Measurements from ENCODE around the gene FGF8. TPM values are rescaled to one million over a fixed set of nuclear protein-coding genes. Genes with fewer than 3 reads are reported as not detected.

Gene FGF8
- total and polyA plus RNA-seq, 9 of the 15 experiments (the other 6 are each of a cell fraction or from before 2014, with no cell fraction given), result 0.13 to 0.82 (median 0.37) TPM; not detected in 5

DNA sequence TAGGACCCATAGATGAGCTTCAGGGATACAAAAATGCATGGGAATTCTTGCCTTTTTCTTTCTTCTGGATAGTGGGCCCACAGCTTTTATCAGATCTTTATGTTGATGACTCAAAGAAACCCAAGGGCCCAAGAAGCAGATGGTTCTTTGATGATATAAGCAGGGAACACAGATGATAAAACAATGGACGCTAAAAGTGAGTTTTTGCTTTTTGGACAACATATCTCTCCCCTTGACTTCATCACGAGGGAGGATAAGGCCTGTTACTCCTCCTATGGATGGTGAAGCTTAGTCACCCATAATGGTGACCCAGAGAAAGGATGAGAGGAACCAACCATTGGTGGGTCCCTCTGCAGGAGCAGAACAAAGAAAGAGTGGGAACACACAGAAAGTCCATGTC lies 48.8 kb upstream of the FGF8 start (continued):
- TF ChIP-seq, protein P1, sequence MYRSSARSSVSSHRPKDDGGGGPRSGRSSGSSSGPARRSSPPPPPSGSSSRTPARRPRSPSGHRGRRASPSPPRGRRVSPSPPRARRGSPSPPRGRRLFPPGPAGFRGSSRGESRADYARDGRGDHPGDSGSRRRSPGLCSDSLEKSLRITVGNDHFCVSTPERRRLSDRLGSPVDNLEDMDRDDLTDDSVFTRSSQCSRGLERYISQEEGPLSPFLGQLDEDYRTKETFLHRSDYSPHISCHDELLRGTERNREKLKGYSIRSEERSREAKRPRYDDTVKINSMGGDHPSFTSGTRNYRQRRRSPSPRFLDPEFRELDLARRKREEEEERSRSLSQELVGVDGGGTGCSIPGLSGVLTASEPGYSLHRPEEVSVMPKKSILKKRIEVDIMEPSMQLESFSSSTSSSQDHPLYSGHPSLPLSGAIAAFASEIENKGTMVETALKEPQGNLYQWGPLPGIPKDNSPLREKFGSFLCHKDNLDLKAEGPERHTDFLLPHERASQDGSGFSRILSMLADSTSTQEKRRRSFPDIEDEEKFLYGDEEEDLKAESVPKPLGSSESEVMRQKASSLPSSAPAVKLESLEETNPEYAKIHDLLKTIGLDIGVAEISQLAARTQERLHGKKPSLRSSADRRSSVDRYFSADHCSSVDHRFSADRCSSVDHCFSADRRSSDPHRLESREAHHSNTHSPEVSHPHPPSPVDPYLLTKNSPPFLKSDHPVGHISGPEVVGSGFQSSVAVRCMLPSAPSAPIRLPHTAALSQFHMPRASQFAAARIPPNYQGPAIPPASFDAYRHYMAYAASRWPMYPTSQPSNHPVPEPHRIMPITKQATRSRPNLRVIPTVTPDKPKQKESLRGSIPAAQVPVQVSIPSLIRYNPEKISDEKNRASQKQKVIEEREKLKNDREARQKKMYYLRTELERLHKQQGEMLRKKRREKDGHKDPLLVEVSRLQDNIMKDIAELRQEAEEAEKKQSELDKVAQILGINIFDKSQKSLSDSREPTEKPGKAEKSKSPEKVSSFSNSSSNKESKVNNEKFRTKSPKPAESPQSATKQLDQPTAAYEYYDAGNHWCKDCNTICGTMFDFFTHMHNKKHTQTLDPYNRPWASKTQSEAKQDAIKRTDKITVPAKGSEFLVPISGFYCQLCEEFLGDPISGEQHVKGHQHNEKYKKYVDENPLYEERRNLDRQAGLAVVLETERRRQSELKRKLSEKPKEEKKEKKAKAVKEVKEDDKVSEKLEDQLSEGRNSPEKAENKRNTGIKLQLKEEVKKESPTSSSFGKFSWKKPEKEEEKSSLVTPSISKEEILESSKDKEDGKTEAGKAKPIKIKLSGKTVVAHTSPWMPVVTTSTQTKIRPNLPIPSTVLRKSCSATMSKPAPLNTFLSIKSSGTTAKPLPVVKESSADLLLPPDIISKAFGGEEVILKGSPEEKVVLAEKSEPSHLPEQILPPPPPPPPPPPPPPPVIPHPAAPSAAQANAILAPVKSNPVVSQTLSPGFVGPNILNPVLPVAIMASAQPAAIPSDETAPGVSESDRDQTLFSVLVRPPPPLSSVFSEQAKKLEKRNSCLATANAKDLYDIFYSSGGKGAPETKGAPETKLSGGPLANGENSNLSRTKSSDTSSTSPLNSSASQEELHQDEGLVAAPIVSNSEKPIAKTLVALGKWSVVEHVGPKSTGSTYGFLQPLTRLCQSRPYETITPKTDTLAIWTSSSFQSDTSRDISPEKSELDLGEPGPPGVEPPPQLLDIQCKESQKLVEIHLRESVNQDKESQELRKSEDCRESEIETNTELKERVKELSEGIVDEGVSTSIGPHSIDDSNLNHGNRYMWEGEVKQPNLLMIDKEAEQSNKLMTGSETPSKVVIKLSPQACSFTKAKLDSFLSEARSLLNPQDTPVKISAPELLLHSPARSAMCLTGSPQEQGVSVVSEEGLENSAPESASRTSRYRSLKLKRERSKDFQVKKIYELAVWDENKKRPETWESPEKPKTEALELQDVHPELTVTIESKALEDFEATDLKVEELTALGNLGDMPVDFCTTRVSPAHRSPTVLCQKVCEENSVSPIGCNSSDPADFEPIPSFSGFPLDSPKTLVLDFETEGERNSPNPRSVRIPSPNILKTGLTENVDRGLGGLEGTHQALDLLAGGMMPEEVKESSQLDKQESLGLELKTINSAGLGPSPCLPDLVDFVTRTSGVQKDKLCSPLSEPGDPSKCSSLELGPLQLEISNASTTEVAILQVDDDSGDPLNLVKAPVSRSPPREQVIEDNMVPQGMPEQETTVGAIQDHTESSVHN (IDR thresholded peaks at IDR 0.05; ENCODE audit: borderline replicate concordance in 1 of 2, low read depth in 1 of 2), result no peak
- peak in 1 of 2 experiments; percentile 48; a peak in 1 of 4 replicates for TF ChIP-seq TBL1XR1 (IDR thresholded peaks at IDR 0.05; ENCODE audit: low read length in 2 of 2)
- no peak for TF ChIP-seq HCFC1 (IDR thresholded peaks at IDR 0.05; ENCODE audit: low read depth, low read length)
- TF ChIP-seq, protein P2, sequence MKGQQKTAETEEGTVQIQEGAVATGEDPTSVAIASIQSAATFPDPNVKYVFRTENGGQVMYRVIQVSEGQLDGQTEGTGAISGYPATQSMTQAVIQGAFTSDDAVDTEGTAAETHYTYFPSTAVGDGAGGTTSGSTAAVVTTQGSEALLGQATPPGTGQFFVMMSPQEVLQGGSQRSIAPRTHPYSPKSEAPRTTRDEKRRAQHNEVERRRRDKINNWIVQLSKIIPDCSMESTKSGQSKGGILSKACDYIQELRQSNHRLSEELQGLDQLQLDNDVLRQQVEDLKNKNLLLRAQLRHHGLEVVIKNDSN (CRISPR knock-in tag; IDR thresholded peaks at IDR 0.05), result no peak
- TF ChIP-seq BRF1 (IDR thresholded peaks at IDR 0.05; ENCODE audit: borderline replicate concordance, extremely low read depth, insufficient read length), result no peak
- TF ChIP-seq NCOA6 (IDR thresholded peaks at IDR 0.05), result no peak
- TF ChIP-seq ZBED1 (IDR thresholded peaks at IDR 0.05), result no peak
- TF ChIP-seq, protein P3, sequence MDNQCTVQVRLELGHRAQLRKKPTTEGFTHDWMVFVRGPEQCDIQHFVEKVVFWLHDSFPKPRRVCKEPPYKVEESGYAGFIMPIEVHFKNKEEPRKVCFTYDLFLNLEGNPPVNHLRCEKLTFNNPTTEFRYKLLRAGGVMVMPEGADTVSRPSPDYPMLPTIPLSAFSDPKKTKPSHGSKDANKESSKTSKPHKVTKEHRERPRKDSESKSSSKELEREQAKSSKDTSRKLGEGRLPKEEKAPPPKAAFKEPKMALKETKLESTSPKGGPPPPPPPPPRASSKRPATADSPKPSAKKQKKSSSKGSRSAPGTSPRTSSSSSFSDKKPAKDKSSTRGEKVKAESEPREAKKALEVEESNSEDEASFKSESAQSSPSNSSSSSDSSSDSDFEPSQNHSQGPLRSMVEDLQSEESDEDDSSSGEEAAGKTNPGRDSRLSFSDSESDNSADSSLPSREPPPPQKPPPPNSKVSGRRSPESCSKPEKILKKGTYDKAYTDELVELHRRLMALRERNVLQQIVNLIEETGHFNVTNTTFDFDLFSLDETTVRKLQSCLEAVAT (IDR thresholded peaks at IDR 0.05), result no peak
- TF ChIP-seq CHD4 (IDR thresholded peaks at IDR 0.05; ENCODE audit: insufficient read depth, insufficient replicate concordance, low read depth, low read length, poor library complexity, severe bottlenecking), result no peak
- no peak for TF ChIP-seq ZNF41 (CRISPR knock-in tag; conservative IDR thresholded peaks at IDR 0.05)
- no peak for TF ChIP-seq HNRNPLL (IDR thresholded peaks at IDR 0.05; ENCODE audit: low read depth, low read length, poor library complexity, severe bottlenecking)
- no peak for TF ChIP-seq ZNF347 (CRISPR knock-in tag; IDR thresholded peaks at IDR 0.05; ENCODE audit: low read depth)
- peak; percentile 97 for TF ChIP-seq FOSL1 (tag; conservative IDR thresholded peaks at IDR 0.05)
- no peak for TF ChIP-seq FOXK1 (CRISPR knock-in tag; IDR thresholded peaks at IDR 0.05; ENCODE audit: borderline replicate concordance)
- TF ChIP-seq FOXA1 (IDR thresholded peaks at IDR 0.05; ENCODE audit: borderline replicate concordance), result no peak
- TF ChIP-seq MAFK (IDR thresholded peaks at IDR 0.05; ENCODE audit: low read length), result no peak
- TF ChIP-seq PHTF2 (CRISPR knock-in tag; IDR thresholded peaks at IDR 0.05), result no peak
- TF ChIP-seq ZNF133 (CRISPR knock-in tag; IDR thresholded peaks at IDR 0.05), result no peak
- TF ChIP-seq HNRNPK (IDR thresholded peaks at IDR 0.05; ENCODE audit: low read depth, low read length, poor library complexity, severe bottlenecking), result no peak
- TF ChIP-seq SNIP1 (IDR thresholded peaks at IDR 0.05; ENCODE audit: low read depth), result no peak

Measured in K562 (cell line).